Left lung (tissue), 10 donors: ENCODE results near the gene BPIFB1. TPM values are rescaled to one million over a fixed set of nuclear protein-coding genes. Genes with fewer than 3 reads are reported as not detected.

Experiments
- ATAC-seq: fragments of 200-7000 bp; cut with Tn5 transposase; one replicate; pipeline ENCODE4 v1.9.1; 2020; ENCODE audit warnings: moderate library complexity
- DNase-seq, 4 donors: peaks; one replicate each; pipeline ENCODE4 v3.0.0-alpha.2; 2013 to 2020
- H3K27ac ChIP-seq, 2 donors: fragments of 200-600 bp; sonication (generic) in 1 of 2; one replicate each; pipeline versions ENCODE4 v1.5.0 to v1.8.0; 2020 to 2021
- H3K27me3 ChIP-seq, 2 donors: fragments of 200-600 bp; sonication (generic) in 1 of 2; one replicate each; pipeline versions ENCODE4 v1.5.0 to v1.8.0; 2020 to 2021
- H3K36me3 ChIP-seq, 2 donors: fragments of 200-600 bp; sonication (generic) in 1 of 2; one replicate each; pipeline versions ENCODE4 v1.5.0 to v1.8.0; 2020 to 2021
- H3K4me1 ChIP-seq, 2 donors: fragments of 200-600 bp; one replicate each; pipeline ENCODE4 v1.8.0; 2021
- H3K4me3 ChIP-seq, 2 donors: fragments of 200-600 bp; sonication (generic) in 1 of 2; one replicate each; pipeline versions ENCODE4 v1.5.0 to v1.8.0; 2020 to 2021; ENCODE audit warnings: mild to moderate bottlenecking in 1 of 2
- H3K9me3 ChIP-seq, 2 donors: fragments of 200-600 bp; sonication (generic) in 1 of 2; one replicate each; pipeline versions ENCODE4 v1.5.0 to v1.8.0; 2020 to 2021
- intact Hi-C, 2 donors: fragments of 100-400 bp; cut with DNase I; formaldehyde crosslinking; loops; one replicate each; pipeline versions ENCODE4 v1.11.2 to v1.14.2; 2022
- polyA plus RNA-seq, 6 donors: library from polyadenylated mRNA; unstranded; fragments of 120-200 nt; gene quantifications; one replicate each; pipeline ENCODE4 v1.2.1, GENCODE V29; 2013; ENCODE audit not compliant: insufficient read length in 6 of 6
- total RNA-seq, 2 donors: library from RNA; stranded (reverse); fragmentation: NEBNext Ultra II Directional; extraction: Animal tissue kit (Norgen Biotek cat#: 25700); gene quantifications; one replicate each; pipeline ENCODE4 v1.2.1, GENCODE V29; 2021
- TF ChIP-seq, protein P1 (sequence below), 2 donors: fragments of 200-600 bp; sonication (generic) in 1 of 2; IDR thresholded peaks; one replicate each; pipeline versions ENCODE4 v1.5.0 to v1.8.0; 2021; ENCODE audit warnings: antibody characterized with exemption in 2 of 2
- donor health status: DM: no; HTN: yes; CAD: no.
- donor health status: DM: no; HTN: no; CAD: no.

BPIFB1 gene
- total and polyA plus RNA-seq, 8 donors: 0.11 to 121 (median 0.19) TPM; not detected in 4

DNA sequence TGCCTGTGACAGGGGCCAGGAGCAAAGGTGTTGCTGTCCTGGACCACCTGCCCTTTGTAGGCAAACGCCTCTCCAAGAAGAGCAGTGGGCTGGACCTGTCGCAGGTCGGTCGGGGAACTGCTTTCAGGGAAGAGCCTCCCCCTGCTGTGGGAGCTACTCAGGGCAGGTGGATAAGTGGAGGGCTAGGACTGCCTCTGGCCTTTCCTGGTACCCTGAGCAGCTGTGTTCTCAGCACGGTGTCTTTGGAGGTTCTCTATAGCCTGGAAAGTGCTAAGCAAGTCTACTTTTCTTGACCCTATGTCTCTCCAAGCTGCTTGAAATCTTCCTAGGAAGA, 35.0 kb downstream of the BPIFB1 start:
- Histone ChIP-seq H3K27ac (no peak overlapping the region), H3K4me3 (no peak overlapping the region), H3K27me3 (peaks cover 0 to 36% of the 10 kb centered on the region in 2 donors), H3K9me3 (no peaks in the 10 kb centered on the region), H3K4me1 (no peaks in the 10 kb centered on the region), H3K36me3 (no peaks in the 10 kb centered on the region)
- ATAC-seq: no peak
- DNase-seq: no peak
- TF ChIP-seq, protein P1, sequence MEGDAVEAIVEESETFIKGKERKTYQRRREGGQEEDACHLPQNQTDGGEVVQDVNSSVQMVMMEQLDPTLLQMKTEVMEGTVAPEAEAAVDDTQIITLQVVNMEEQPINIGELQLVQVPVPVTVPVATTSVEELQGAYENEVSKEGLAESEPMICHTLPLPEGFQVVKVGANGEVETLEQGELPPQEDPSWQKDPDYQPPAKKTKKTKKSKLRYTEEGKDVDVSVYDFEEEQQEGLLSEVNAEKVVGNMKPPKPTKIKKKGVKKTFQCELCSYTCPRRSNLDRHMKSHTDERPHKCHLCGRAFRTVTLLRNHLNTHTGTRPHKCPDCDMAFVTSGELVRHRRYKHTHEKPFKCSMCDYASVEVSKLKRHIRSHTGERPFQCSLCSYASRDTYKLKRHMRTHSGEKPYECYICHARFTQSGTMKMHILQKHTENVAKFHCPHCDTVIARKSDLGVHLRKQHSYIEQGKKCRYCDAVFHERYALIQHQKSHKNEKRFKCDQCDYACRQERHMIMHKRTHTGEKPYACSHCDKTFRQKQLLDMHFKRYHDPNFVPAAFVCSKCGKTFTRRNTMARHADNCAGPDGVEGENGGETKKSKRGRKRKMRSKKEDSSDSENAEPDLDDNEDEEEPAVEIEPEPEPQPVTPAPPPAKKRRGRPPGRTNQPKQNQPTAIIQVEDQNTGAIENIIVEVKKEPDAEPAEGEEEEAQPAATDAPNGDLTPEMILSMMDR (IDR thresholded peaks at IDR 0.05): no peak
- intact Hi-C loops: no loop called here

DNA sequence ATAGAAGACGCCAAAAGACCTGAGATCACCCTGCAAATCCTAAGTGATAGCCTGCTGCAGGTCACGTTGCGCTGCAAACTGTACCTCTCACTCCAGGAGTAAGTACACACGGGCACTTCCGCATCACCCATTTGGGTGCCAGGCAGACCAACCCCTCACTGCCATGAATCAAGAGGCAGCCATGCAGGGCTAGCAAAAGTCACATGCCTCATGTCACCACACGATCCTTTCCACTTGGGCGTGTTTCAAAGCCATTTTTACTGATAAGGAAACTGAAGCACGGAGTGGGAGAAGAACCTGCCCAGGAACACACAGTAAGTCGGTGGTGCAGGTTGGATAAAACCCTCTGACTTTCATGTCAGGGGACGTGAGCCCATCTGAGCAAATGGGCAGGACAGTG, 37.0 kb downstream of the BPIFB1 start:
- Histone ChIP-seq H3K27me3 (peaks cover 0 to 33% of the 10 kb centered on the region in 2 donors), H3K27ac (no peak overlapping the region), H3K36me3 (no peaks in the 10 kb centered on the region), H3K9me3 (no peaks in the 10 kb centered on the region), H3K4me3 (no peak overlapping the region), H3K4me1 (no peaks in the 10 kb centered on the region)
- DNase-seq: no peak
- intact Hi-C loops: no loop called here
- TF ChIP-seq, protein P1 (IDR thresholded peaks at IDR 0.05): no peak
- ATAC-seq: no peak

GRCh38 chr20:33322456-33322855, 39.4 kb downstream of the BPIFB1 start:
- no peak for ATAC-seq
- intact Hi-C loops: no loop called here
- no peaks in the 10 kb centered on the region for H3K9me3 ChIP-seq
- H3K4me3 ChIP-seq: no peak overlapping the region
- peaks cover 0 to 38% of the 10 kb centered on the region in 2 donors for H3K27me3 ChIP-seq
- TF ChIP-seq, protein P1 (IDR thresholded peaks at IDR 0.05): no peak
- no peak overlapping the region for H3K27ac ChIP-seq
- no peaks in the 10 kb centered on the region for H3K4me1 ChIP-seq
- no peaks in the 10 kb centered on the region for H3K36me3 ChIP-seq
- DNase-seq: no peak

GRCh38 chr20:33323236-33323635, 40.2 kb downstream of the BPIFB1 start:
- no peak for ATAC-seq
- no peaks in the 10 kb centered on the region for H3K4me1 ChIP-seq
- DNase-seq: no peak
- intact Hi-C loops: no loop called here
- TF ChIP-seq, protein P1 (IDR thresholded peaks at IDR 0.05): no peak
- no peak overlapping the region for H3K27ac ChIP-seq
- no peaks in the 10 kb centered on the region for H3K9me3 ChIP-seq
- no peak overlapping the region for H3K4me3 ChIP-seq
- no peaks in the 10 kb centered on the region for H3K36me3 ChIP-seq
- peaks cover 0 to 37% of the 10 kb centered on the region in 2 donors for H3K27me3 ChIP-seq

GRCh38 chr20:33325350-33325749, 42.3 kb downstream of the BPIFB1 start:
- ATAC-seq: no peak
- Histone ChIP-seq H3K9me3 (no peaks in the 10 kb centered on the region), H3K4me3 (no peak overlapping the region), H3K27ac (no peak overlapping the region), H3K4me1 (no peaks in the 10 kb centered on the region), H3K36me3 (no peaks in the 10 kb centered on the region), H3K27me3 (peaks cover 0 to 34% of the 10 kb centered on the region in 2 donors)
- TF ChIP-seq, protein P1 (IDR thresholded peaks at IDR 0.05): no peak
- intact Hi-C loops: no loop called here
- no peak for DNase-seq
